Caco-2 (cell line): Measurements from ENCODE around the gene THRB. TPM values are rescaled to one million over a fixed set of nuclear protein-coding genes. Genes with fewer than 3 reads are reported as not detected.

ENCODE experiments used
- BruUV-seq: library from RNA; stranded (reverse); fragments of 400-500 nt; replicated peaks from 2 replicates; lab custom pipeline; 2021; lab: Mats Ljungman, UMichigan
- CTCF ChIA-PET: fragments of 300-600 bp; sonication (Branson Sonifier 250); formaldehyde crosslinking; loops from one replicate; lab custom pipeline; 2022; ENCODE audit warnings: antibody characterized with exemption; lab: Charles Lee
- POLR2A ChIA-PET: fragments of 300-600 bp; sonication (Branson Sonifier 250); formaldehyde crosslinking; loops from one replicate; lab custom pipeline; 2022; ENCODE audit warnings: antibody characterized with exemption; lab: Charles Lee
- DNase-seq, 2 experiments: peaks; one replicate each; pipeline versions ENCODE4 v3.0.0 to v3.0.0-alpha.2; 2020 to 2022
- H3K27me3 ChIP-seq: replicated peaks from 2 replicates; pipeline ENCODE4 v1.6.0; 2011; ENCODE audit warnings: low read length; ENCODE audit not compliant: control insufficient read depth, insufficient read depth
- H3K36me3 ChIP-seq: 2 replicates; pipeline ENCODE4 v1.5.1; 2011; ENCODE audit warnings: low read length; ENCODE audit not compliant: control insufficient read depth, insufficient read depth
- H3K4me1 ChIP-seq: fragments of 250-450 bp; sonication (Bioruptor Pico); 2 replicates; pipeline ENCODE4 v1.5.1; 2020; ENCODE audit warnings: mild to moderate bottlenecking
- H3K4me3 ChIP-seq: 2 replicates; pipeline ENCODE4 v1.5.1; 2011; ENCODE audit warnings: low read depth, mild to moderate bottlenecking, control low read depth, low read length
- H3K9me3 ChIP-seq: fragments of 250-450 bp; sonication (Bioruptor Pico); 2 replicates; pipeline ENCODE4 v1.5.1; 2020; ENCODE audit warnings: mild to moderate bottlenecking, moderate library complexity
- H3K27ac Mint-ChIP-seq: one replicate; pipeline ENCODE4 v1.8.0; 2022; ENCODE audit warnings: mixed read lengths; ENCODE audit not compliant: unreplicated experiment
- H3K27me3 Mint-ChIP-seq: one replicate; pipeline ENCODE4 v1.8.0; 2022; ENCODE audit warnings: mixed read lengths; ENCODE audit not compliant: insufficient read depth, unreplicated experiment
- H3K36me3 Mint-ChIP-seq: one replicate; pipeline ENCODE4 v1.8.0; 2022; ENCODE audit warnings: mild to moderate bottlenecking, mixed read lengths; ENCODE audit not compliant: insufficient read depth, unreplicated experiment
- H3K4me1 Mint-ChIP-seq: one replicate; pipeline ENCODE4 v1.8.0; 2022; ENCODE audit warnings: low read depth, mixed read lengths; ENCODE audit not compliant: unreplicated experiment
- H3K4me3 Mint-ChIP-seq: one replicate; pipeline ENCODE4 v1.8.0; 2022; ENCODE audit warnings: mild to moderate bottlenecking, moderate library complexity, mixed read lengths; ENCODE audit not compliant: unreplicated experiment
- H3K9me3 Mint-ChIP-seq: one replicate; pipeline ENCODE4 v1.8.0; 2022; ENCODE audit warnings: mixed read lengths; ENCODE audit not compliant: unreplicated experiment
- intact Hi-C: fragments of 100-400 bp; cut with micrococcal nuclease; formaldehyde crosslinking; loops from one replicate; pipeline ENCODE4 v1.10.0; 2022; ENCODE audit not compliant: unreplicated experiment
- total RNA-seq: library from RNA; stranded (reverse); gene quantifications from 2 replicates; pipeline ENCODE4 v1.2.3, GENCODE V29; 2022
- TF ChIP-seq, protein P1 (sequence below), 2 experiments: fragments of 200-600 bp in 1 of 2; IDR thresholded peaks; 1 replicate in 1 of 2; 2 replicates in 1 of 2; pipeline versions ENCODE4 v1.5.1 to v1.8.0; 2011 to 2022; ENCODE audit warnings: antibody characterized with exemption in 1 of 2, control low read depth in 1 of 2, inconsistent platforms in 1 of 2, low read depth in 1 of 2, low read length in 1 of 2, mild to moderate bottlenecking in 1 of 2, moderate library complexity in 1 of 2; ENCODE audit not compliant: insufficient read depth in 1 of 2, severe bottlenecking in 1 of 2, unreplicated experiment in 1 of 2

THRB gene
- total RNA-seq, 1 experiment from 2014 or later: 19.4 TPM

DNA sequence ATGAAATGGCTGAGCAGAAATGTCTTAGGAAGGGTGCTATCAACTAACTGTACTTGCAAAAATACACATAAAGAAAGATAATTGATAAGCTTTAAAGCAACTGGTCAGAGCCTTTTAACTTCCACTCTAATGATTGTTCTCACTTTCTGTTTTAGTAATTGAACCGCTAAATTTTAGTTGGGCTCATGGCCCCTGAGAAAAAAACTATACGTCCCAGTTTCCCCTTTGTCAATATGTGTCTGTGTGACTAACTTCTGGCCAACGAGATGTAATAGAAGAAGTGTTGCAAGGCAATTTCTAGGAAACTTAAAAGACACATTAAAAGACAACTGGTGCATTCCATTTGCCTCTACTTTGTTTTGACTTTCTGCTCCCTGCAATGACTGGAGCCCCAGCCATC lies 325.7 kb downstream of the THRB start:
- no TSS peak for BruUV-seq
- Histone ChIP-seq H3K4me3 (no peak overlapping the region), H3K9me3 (no peaks in the 10 kb centered on the region), H3K36me3 (no peaks in the 10 kb centered on the region), H3K4me1 (no peaks in the 10 kb centered on the region), H3K27me3 (no peaks in the 10 kb centered on the region)
- intact Hi-C loops: no loop called here
- ChIA-PET CTCF (no interaction called here), POLR2A (no interaction called here)
- DNase-seq: no peak
- Mint-ChIP-seq H3K9me3 (no peaks in the 10 kb centered on the region), H3K4me3 (no peak overlapping the region), H3K4me1 (no peaks in the 10 kb centered on the region), H3K36me3 (no peaks in the 10 kb centered on the region), H3K27ac (no peak overlapping the region), H3K27me3 (no peaks in the 10 kb centered on the region)
- TF ChIP-seq, protein P1, sequence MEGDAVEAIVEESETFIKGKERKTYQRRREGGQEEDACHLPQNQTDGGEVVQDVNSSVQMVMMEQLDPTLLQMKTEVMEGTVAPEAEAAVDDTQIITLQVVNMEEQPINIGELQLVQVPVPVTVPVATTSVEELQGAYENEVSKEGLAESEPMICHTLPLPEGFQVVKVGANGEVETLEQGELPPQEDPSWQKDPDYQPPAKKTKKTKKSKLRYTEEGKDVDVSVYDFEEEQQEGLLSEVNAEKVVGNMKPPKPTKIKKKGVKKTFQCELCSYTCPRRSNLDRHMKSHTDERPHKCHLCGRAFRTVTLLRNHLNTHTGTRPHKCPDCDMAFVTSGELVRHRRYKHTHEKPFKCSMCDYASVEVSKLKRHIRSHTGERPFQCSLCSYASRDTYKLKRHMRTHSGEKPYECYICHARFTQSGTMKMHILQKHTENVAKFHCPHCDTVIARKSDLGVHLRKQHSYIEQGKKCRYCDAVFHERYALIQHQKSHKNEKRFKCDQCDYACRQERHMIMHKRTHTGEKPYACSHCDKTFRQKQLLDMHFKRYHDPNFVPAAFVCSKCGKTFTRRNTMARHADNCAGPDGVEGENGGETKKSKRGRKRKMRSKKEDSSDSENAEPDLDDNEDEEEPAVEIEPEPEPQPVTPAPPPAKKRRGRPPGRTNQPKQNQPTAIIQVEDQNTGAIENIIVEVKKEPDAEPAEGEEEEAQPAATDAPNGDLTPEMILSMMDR (IDR thresholded peaks at IDR 0.05; ENCODE audit: insufficient read depth in 1 of 2, low read depth in 1 of 2, low read length in 1 of 2, severe bottlenecking in 1 of 2, unreplicated experiment in 1 of 2): no peak

DNA sequence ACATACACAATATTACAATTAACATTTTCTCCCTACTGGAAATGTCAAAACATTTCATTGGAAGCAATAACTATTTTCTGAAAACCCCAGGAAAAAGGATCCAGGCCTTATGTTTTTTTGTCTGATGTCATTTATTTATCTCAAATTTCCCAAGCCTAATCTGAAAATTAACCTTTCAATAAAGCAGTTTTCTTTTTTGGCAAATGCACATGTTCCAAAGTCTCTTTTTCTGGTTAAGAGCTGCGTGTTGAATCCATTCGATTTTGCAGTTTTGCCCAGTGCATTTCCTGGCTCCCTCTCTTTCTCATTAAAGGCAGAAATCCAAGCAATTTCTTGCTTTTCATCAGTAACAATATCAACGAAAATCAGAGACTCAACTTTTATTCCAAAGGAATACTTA lies 327.2 kb downstream of the THRB start:
- no peak overlapping the region for H3K4me3 Mint-ChIP-seq
- no peaks in the 10 kb centered on the region for H3K9me3 Mint-ChIP-seq
- no peak overlapping the region for H3K27ac Mint-ChIP-seq
- no peaks in the 10 kb centered on the region for H3K4me1 ChIP-seq
- intact Hi-C loops: no loop called here
- no peaks in the 10 kb centered on the region for H3K36me3 ChIP-seq
- no peaks in the 10 kb centered on the region for H3K4me1 Mint-ChIP-seq
- CTCF ChIA-PET: no interaction called here
- no peaks in the 10 kb centered on the region for H3K27me3 Mint-ChIP-seq
- no peaks in the 10 kb centered on the region for H3K36me3 Mint-ChIP-seq
- BruUV-seq: no TSS peak
- TF ChIP-seq, protein P1 (IDR thresholded peaks at IDR 0.05; ENCODE audit: insufficient read depth in 1 of 2, low read depth in 1 of 2, low read length in 1 of 2, severe bottlenecking in 1 of 2, unreplicated experiment in 1 of 2): no peak
- no peaks in the 10 kb centered on the region for H3K9me3 ChIP-seq
- no peak overlapping the region for H3K4me3 ChIP-seq
- no peak for DNase-seq
- POLR2A ChIA-PET: no interaction called here
- no peaks in the 10 kb centered on the region for H3K27me3 ChIP-seq

DNA sequence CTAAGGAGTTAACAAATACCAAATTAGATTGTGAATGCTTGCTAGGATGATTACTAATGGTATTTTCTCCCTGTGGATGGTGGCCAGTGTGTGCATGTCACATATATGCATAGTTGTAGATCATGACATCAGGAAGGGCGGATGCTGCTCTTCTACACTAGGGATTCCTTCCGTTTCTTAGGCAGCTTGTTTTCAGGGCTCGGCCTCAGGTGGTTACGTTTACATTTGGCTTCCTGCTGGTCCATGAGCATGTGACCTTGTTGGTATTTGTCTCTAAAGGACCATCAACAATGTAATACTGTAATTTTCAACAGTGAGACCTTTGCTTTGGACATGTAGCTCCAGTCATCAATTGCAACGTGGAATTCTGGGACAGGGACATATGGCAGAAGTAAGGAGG lies 328.1 kb downstream of the THRB start:
- DNase-seq: no peak
- H3K27me3 Mint-ChIP-seq: no peaks in the 10 kb centered on the region
- TF ChIP-seq, protein P1 (IDR thresholded peaks at IDR 0.05; ENCODE audit: insufficient read depth in 1 of 2, low read depth in 1 of 2, low read length in 1 of 2, severe bottlenecking in 1 of 2, unreplicated experiment in 1 of 2): no peak
- ChIA-PET POLR2A (no interaction called here), CTCF (no interaction called here)
- no peak overlapping the region for H3K4me3 Mint-ChIP-seq
- no peak overlapping the region for H3K4me3 ChIP-seq
- no peaks in the 10 kb centered on the region for H3K36me3 ChIP-seq
- no peaks in the 10 kb centered on the region for H3K9me3 ChIP-seq
- no peaks in the 10 kb centered on the region for H3K9me3 Mint-ChIP-seq
- intact Hi-C loops: no loop called here
- H3K27ac Mint-ChIP-seq: no peak overlapping the region
- H3K4me1 ChIP-seq: no peaks in the 10 kb centered on the region
- H3K4me1 Mint-ChIP-seq: no peaks in the 10 kb centered on the region
- no peaks in the 10 kb centered on the region for H3K27me3 ChIP-seq
- no TSS peak for BruUV-seq
- no peaks in the 10 kb centered on the region for H3K36me3 Mint-ChIP-seq
